Activated naive CD8-positive, alpha-beta T cell treated with anti-CD3 and anti-CD28 coated beads, Interleukin-2, amount 50 U/mL, for 16 hours (primary cell): ENCODE results near the gene CFAP92.

Experiments used
- DNase-seq: peaks from one replicate; pipeline ENCODE4 v3.0.0-alpha.2; 2020; ENCODE audit warnings: low read depth, low spot score

The CFAP92 gene

GRCh38 chr3:129007792-129008191, 13.9 kb upstream of the CFAP92 start:
- DNase-seq = no peak

- no peak for DNase-seq
Measured at GRCh38 chr3:129006864-129007263, 13.0 kb upstream of the CFAP92 start.

DNA sequence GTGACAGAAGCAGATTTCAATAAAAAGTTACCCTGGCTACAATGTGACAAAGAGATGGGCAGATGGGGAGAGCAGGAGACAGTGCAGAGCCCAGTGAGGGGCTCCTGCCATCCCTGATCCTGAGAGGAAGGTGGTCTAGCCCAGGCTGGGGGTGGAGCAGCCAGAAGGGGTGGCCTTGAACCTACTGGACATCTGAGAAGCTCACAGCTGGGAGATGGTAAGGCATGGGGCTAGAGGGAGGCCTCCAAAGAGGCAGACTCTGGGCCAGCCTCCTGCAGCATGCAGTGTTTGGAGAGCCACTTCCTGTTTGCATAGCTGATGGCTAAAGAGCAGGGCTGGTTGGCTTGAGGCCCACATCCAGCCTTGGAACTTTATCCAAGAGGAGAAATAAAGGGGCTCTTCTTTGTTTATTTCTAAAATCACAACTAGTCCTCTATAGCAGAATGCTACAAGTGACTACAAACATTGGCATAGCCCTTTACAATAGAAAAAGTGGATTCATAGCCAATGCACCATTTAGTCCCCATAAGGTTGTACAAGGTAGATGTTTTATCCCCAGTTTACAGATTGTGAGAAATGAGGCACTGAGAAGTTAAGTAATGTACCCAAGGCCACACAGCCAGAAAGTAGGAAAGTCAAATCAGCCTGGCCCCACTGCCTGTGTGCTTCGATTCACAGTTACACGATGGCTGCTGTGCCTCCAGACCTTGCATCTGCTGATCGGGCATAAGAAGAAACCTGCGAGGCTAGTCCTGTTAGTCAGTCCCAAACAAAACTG, 11.8 kb upstream of the CFAP92 start:
- no peak for DNase-seq

GRCh38 chr3:129004639-129005295, 10.9 kb upstream of the CFAP92 start:
- DNase-seq = no peak

- DNase-seq = no peak
Measured at GRCh38 chr3:129003578-129004112, 9.8 kb upstream of the CFAP92 start.

DNA sequence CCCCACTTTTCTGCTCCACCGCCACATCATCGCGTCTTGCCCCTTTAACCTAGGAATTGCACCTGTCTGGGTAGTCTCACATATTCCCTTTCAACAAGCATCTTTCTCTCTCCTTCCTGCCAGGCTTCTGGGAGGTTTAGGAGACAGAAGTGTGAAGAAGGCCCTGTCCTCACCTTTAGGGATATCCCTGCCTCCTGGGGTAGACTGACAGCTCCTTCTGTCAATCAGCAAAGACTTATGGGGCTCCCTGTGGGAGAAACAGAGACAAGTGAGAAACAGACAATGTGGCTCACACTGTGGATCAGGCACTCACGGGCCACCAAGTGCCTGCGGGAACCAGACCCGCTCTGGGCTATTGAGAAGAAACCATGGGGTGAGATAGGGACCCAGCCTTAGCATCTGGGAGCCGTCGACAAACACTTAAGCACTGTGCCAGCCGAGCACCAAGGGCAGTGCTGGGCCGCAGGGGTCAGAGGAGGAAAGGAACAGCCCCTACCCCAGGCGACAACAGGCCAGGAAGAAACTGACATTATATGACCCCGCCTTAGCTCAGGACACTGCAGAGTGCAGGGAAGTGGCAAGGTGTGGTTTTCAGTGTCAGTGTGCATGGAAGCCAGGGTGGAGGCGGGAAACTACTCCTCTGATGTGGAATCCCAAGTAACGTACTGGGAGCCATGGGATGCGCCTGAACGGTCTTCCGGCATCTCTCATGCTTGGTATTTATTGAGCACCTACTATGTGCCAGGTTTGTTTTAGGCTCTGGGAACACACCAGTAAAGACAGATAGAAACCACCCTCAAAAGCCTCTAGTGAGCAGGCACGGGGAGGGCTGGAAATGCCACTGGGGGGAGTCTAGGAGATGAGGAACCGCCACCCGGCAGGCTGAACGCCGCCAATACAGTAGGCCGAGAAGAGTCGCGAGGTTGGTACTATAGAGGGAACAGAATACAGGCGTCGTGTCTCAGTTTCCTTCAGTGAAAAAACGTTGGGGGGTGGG, 9.0 kb upstream of the CFAP92 start:
- DNase-seq = no peak

GRCh38 chr3:129001806-129002572, 8.1 kb upstream of the CFAP92 start:
- DNase-seq = no peak

GRCh38 chr3:129001101-129001805, 7.4 kb upstream of the CFAP92 start, which contains the start of gene EFCC1:
Gene EFCC1 (plus strand): TSS chr3:129001304. CDS start chr3:129001629, 325 bp downstream.
- no peak for DNase-seq

DNA sequence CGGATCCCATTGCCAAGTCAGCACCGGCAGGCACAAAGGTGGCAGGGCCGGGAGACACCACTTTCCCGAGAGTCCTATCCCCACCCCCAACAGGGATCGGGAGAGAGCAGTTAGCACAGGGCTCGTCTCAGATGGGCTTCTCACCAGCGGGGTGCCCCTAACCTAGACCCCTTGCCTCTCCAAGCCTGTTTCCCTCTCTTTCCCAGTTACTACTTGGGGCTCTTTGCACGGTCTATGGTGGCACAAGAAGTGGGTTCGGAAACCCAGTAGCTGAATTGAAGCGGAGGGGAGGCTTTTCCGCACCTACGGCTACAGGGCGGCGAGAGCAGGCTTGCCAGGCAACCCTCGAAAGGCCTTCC, 6.8 kb upstream of the CFAP92 start:
- no peak for DNase-seq

DNA sequence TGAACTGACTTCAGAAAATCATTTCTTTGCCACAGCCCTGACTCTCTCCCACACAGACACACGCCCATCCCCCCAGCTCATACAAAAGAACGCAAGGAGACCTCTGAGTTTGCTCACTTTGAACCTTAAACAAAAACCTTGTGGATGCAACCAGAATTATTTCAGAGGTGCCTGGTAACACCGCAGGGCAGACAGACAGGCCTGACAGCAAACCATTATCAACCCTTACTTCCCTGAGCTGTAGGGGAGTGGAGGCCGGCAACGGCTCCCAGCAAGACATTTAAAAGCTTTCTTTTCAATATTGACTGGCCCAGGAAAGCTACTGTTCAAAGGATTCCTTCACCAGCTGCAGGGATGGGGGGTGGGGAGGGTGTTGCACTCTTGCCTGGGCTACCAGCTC, 5.2 kb upstream of the CFAP92 start:
- DNase-seq = no peak

GRCh38 chr3:128998561-128998960, 4.7 kb upstream of the CFAP92 start:
- no peak for DNase-seq

DNA sequence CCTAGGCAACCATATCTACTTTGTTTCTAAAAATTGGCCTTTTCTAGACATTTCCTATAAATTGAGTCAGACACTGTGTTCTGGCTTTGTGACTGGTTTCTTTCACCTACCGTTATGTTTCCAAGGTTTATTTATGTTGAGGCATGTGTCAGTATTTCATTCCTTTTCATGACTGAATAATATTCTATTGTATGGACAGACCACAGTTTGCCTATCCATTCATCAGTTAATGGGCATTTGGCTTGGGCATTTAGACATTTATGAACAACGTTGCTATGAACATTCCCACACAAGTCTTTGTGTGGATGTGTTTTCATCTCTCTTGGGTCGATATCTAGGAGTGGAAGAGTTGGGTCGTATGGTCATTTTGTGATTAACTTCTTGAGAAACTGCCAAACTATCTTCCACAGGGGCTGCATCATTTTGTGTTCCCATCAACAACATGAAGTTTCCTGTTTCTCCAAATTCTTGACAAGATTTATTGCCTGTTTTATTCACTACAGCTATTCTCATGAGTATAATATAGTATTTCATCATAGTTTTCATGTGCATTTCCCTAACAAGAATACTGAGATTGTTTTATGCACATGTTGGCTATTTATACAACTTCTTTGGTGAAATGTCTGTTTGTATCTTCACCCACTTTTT, 3.7 kb upstream of the CFAP92 start:
- no peak for DNase-seq

DNA sequence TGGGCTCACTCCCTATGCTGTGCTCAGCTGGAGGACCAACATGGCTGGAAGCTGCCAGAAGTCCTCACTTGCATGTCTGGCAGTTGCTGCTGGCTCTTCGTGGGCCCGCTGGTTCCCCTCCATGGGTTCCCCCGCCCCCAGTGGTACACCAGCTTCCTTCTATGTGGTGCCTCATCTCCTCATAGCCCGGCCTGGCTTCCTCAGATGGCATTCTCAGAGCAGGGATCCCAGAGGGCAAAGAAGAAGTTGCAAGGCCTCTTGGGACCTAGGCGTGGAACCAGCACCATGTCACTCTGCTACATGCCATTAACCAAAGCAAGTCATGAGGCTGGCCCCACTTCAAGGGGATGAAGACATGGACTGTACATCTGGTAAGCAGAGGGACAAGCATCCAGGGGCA, 2.9 kb upstream of the CFAP92 start:
- DNase-seq = no peak

DNA sequence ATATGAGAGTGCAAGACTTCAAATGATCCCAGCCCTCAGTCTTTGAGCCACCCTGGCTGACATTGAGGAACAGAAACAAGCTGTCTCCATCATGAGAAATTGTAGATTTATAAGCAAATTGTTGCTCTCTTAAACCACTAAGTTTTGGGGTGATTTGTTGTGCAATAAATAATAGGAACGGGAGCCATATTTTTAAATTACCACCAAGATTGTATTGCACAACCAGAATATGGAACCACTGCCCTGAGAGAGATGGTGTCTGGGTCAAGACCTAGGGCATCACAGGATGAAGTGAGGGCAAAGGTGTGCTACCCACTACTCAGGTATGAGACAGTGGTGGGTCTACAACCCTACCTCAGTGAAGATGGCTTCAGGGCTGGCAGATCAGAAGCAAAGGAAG, 2.3 kb upstream of the CFAP92 start:
- no peak for DNase-seq

DNA sequence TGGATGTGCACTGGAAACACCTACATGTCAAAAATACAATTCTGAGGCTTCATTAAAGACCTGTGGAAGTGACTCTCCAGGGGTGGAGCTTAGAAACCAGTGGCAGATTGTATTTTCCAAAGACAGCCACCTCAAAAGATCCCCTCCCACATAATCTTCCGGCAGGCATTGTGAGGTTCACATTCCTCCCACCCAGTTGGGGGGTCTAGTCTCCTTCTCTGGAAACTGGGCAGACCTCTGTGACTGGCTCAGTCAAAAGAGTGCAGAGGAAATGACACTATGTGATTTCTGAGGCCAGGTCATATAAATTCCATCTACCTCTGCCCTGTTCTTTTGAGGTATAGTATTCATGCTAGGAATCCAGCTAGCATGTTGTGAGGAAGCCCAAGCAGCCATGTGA, 1.9 kb upstream of the CFAP92 start:
- DNase-seq = no peak

GRCh38 chr3:128994581-128995546, 988 bp upstream of the CFAP92 start:
- no peak for DNase-seq

DNA sequence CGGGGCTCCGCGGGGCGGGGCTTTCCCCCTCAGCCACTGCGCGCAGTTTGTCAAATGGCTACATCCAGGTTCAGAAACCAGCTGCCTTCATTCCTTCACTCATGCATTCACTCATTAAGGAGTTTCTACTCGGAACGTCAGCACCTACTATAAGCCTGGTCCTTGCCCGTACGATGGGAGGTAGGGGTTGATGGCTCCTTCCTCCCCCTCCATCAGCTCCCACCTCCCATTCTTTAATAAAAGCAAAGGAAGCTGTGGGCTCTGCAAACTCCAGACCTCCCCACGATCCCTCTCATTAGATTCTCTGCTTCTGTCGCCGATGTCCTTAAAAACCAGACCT, 267 bp upstream of the CFAP92 start:
- DNase-seq = no peak

DNA sequence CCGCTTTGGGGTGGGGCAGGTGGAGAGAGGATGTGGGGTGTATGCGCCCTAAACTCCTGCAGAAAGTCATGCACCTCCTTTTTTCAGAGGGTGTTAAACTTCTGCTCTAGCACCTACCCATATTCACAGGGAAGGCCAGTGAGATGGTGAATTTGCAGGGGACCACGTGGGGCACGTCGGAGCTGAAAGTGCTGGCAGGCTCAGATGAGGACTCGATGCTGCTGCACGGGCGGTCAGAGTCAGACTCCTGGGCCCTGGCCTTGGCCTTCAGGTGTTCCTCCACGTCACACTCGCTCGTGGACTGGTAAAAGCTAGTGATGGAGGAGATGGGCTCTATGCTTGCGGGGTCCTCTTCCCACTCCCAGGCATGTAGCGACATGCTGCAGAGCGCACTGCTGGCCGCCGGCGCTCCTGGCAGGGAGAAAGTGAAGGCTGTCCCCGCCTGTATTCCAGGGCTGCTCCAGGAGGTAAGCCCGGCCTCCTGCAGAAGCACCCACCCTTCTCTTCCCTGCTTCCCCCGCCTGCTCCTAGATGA, 883 bp downstream of the CFAP92 start:
- no peak for DNase-seq
